Right lobe of liver (tissue), 6 donors: ENCODE data around the gene FIBP. TPM values are rescaled to one million over a fixed set of nuclear protein-coding genes. Genes with fewer than 3 reads are reported as not detected.

Experiments
- ATAC-seq, 4 donors: fragments of 200-7000 bp; cut with Tn5 transposase; one replicate each; pipeline ENCODE4 v1.9.1; 2020; ENCODE audit warnings: mild to moderate bottlenecking in 4 of 4, moderate library complexity in 4 of 4
- DNase-seq, 3 donors: peaks; one replicate each; pipeline ENCODE4 v3.0.0-alpha.2; 2020
- H3K27ac ChIP-seq, 3 donors: fragments of 200-600 bp; one replicate each; pipeline ENCODE4 v1.8.0; 2022
- H3K27me3 ChIP-seq, 2 donors: fragments of 200-600 bp; one replicate each; pipeline ENCODE4 v1.8.0; 2022
- H3K36me3 ChIP-seq, 4 donors: fragments of 200-600 bp; sonication (generic) in 1 of 4; one replicate each; pipeline versions ENCODE4 v1.5.1 to v1.8.0; 2017 to 2022; ENCODE audit warnings: control low read depth in 1 of 4
- H3K4me1 ChIP-seq, 4 donors: fragments of 200-600 bp; sonication (generic) in 1 of 4; one replicate each; pipeline versions ENCODE4 v1.5.1 to v1.8.0; 2017 to 2022; ENCODE audit warnings: control low read depth in 1 of 4
- H3K4me3 ChIP-seq, 3 donors: fragments of 200-600 bp; one replicate each; pipeline ENCODE4 v1.8.0; 2022
- H3K9me3 ChIP-seq, 4 donors: fragments of 200-600 bp; sonication (generic) in 1 of 4; one replicate each; pipeline versions ENCODE4 v1.5.1 to v1.8.0; 2017 to 2022; ENCODE audit warnings: control low read depth in 1 of 4
- CTCF ChIP-seq, 4 donors: fragments of 200-600 bp in 3 of 4; fragments of 450-650 bp in 1 of 4; IDR thresholded peaks; one replicate each; pipeline versions ENCODE4 v1.5.1 to v1.8.0; 2016 to 2022; ENCODE audit warnings: antibody characterized with exemption in 4 of 4, mild to moderate bottlenecking in 2 of 4
- POLR2A ChIP-seq: fragments of 450-650 bp; IDR thresholded peaks from one replicate; pipeline ENCODE4 v1.6.1; 2017; ENCODE audit warnings: antibody characterized with exemption, mild to moderate bottlenecking
- WGBS: methylation state at CpG from one replicate; pipeline ENCODE4 v1.1.6; 2018; ENCODE audit warnings: low coverage, low lambda C conversion rate; ENCODE audit not compliant: insufficient coverage; ENCODE audit errors: missing lambda C conversion rate; 5-methylcytosine and 5-hydroxymethylcytosine counted together
- intact Hi-C, 2 donors: fragments of 100-400 bp; cut with DNase I; formaldehyde crosslinking; loops; one replicate each; pipeline versions ENCODE4 v1.11.2 to v1.14.1; 2022
- total RNA-seq, 6 experiments: library from RNA; depleted of rRNA in 2 of 6; stranded (reverse); fragments of >200 nt in 2 of 6; fragmentation: NEBNext Ultra II Directional in 3 of 6; extraction: Animal tissue kit (Norgen Biotek cat#: 25700) in 3 of 6; gene quantifications; one replicate each; pipeline versions ENCODE4 v1.1.0 to v1.2.4, GENCODE V29; 2016 to 2023
- donor health status: DM: no; HTN: yes; CAD: no.
- donor health status: DM: no; HTN: no; CAD: no.
- donor health status: DM: no; HTN: no; CAD: no.
- donor health status: DM: no; HTN: yes; CAD: no.
- donor health status: DM: no; HTN: yes; CAD: no.

The FIBP gene
- total RNA-seq, 6 experiments from 2014 or later: 19.4 to 66.1 (median 23.3) TPM

GRCh38 chr11:65844231-65844872 is 43.9 kb downstream of the FIBP start:
- no peaks in the 10 kb centered on the region for H3K36me3 ChIP-seq
- H3K9me3 ChIP-seq: no peaks in the 10 kb centered on the region
- TF ChIP-seq POLR2A (no peak), CTCF (IDR thresholded peaks at IDR 0.05) (no peak)
- H3K27me3 ChIP-seq: no peaks in the 10 kb centered on the region
- H3K4me3 ChIP-seq: no peak overlapping the region
- DNase-seq: no peak
- whole genome bisulfite sequencing: 74% methylated on average over 8 of the region's 10 CpGs
- intact Hi-C loops: no loop called here
- H3K4me1 ChIP-seq: no peaks in the 10 kb centered on the region
- H3K27ac ChIP-seq: no peak overlapping the region
- ATAC-seq: no peak

- no peak for ATAC-seq
- intact Hi-C loops: no loop called here
- Histone ChIP-seq H3K36me3 (no peaks in the 10 kb centered on the region), H3K27ac (no peak overlapping the region), H3K4me3 (no peak overlapping the region), H3K4me1 (no peaks in the 10 kb centered on the region), H3K27me3 (no peaks in the 10 kb centered on the region), H3K9me3 (no peaks in the 10 kb centered on the region)
- no peak for DNase-seq
- 92% methylated on average over 3 of the region's 3 CpGs for WGBS
- no peak for TF ChIP-seq CTCF (IDR thresholded peaks at IDR 0.05)
- TF ChIP-seq POLR2A: no peak
Measured at GRCh38 chr11:65843811-65844210, 44.5 kb downstream of the FIBP start.

GRCh38 chr11:65842144-65842543 is 46.1 kb downstream of the FIBP start:
- Histone ChIP-seq H3K4me3 (no peak overlapping the region), H3K36me3 (no peaks in the 10 kb centered on the region), H3K27ac (no peak overlapping the region), H3K27me3 (no peaks in the 10 kb centered on the region), H3K9me3 (no peaks in the 10 kb centered on the region), H3K4me1 (no peaks in the 10 kb centered on the region)
- ATAC-seq (no peak), DNase-seq (no peak)
- TF ChIP-seq CTCF (IDR thresholded peaks at IDR 0.05) (no peak), POLR2A (no peak)
- intact Hi-C loops: no loop called here
- 70% methylated on average over 2 of the region's 4 CpGs for WGBS

- Histone ChIP-seq H3K9me3 (no peaks in the 10 kb centered on the region), H3K27ac (no peak overlapping the region), H3K4me1 (no peaks in the 10 kb centered on the region), H3K36me3 (no peaks in the 10 kb centered on the region), H3K4me3 (peak overlapping the region in 1 of 3 donors; percentile 38), H3K27me3 (no peaks in the 10 kb centered on the region)
- DNase-seq (no peak), ATAC-seq (no peak)
- intact Hi-C loops: no loop called here
- 65% methylated on average over 6 of the region's 6 CpGs for WGBS
- TF ChIP-seq CTCF (IDR thresholded peaks at IDR 0.05) (no peak), POLR2A (no peak)
Measured at GRCh38 chr11:65834202-65834601, 54.1 kb downstream of the FIBP start.

Other genes with a start within 250 kb of the FIBP start
- 10 to 100 TPM; 27.8 to 51.1 (median 41.9) TPM for gene RELA, start 225.6 kb downstream of the FIBP start, total RNA-seq
- gene KAT5, start 176.2 kb downstream of the FIBP start, total RNA-seq: 10 to 100 TPM; 17.8 to 30.4 (median 24.0) TPM
- gene RNASEH2C, start 167.7 kb downstream of the FIBP start, total RNA-seq: 10 to 100 TPM; 16.8 to 39.1 (median 26.1) TPM
- 10 to 100 TPM in 3 of 6 experiments, 1 to 10 TPM in 3; 5.0 to 13.5 (median 9.7) TPM for gene AP5B1, start 107.5 kb downstream of the FIBP start, total RNA-seq
- gene OVOL1, start 101.4 kb downstream of the FIBP start, total RNA-seq: not detected
- under 1 TPM in 3 of 6 experiments, not detected in 3; 0.16 to 0.37 (median 0.31) TPM for gene SNX32, start 54.5 kb downstream of the FIBP start, total RNA-seq
- 100 to 1,000 TPM; 219 to 503 (median 313) TPM for gene CFL1, start 30.3 kb downstream of the FIBP start, total RNA-seq
- 10 to 100 TPM; 14.0 to 25.6 (median 19.7) TPM for gene MUS81, start 28.0 kb downstream of the FIBP start, total RNA-seq
- gene EFEMP2, start 15.7 kb downstream of the FIBP start, total RNA-seq: 10 to 100 TPM in 1 of 6 experiments, 1 to 10 TPM in 5; 5.1 to 13.9 (median 7.8) TPM
- 1 to 10 TPM in 3 of 6 experiments, under 1 TPM in 3; 0.49 to 1.3 (median 1.0) TPM for gene CTSW, start 8.6 kb downstream of the FIBP start, total RNA-seq
- 10 to 100 TPM in 2 of 6 experiments, 1 to 10 TPM in 4; 4.9 to 19.2 (median 6.6) TPM for gene CCDC85B, start 2.2 kb upstream of the FIBP start, total RNA-seq
- 1 to 10 TPM in 1 of 6 experiments, under 1 TPM in 3, not detected in 2; 0.35 to 1.2 (median 0.89) TPM for gene FOSL1, start 11.9 kb upstream of the FIBP start, total RNA-seq
- 10 to 100 TPM in 4 of 6 experiments, 1 to 10 TPM in 2; 6.5 to 14.0 (median 12.4) TPM for gene C11orf68, start 30.6 kb upstream of the FIBP start, total RNA-seq
- gene DRAP1, start 31.0 kb upstream of the FIBP start, total RNA-seq: 10 to 100 TPM; 21.8 to 50.8 (median 32.6) TPM
- gene TSGA10IP, start 57.0 kb upstream of the FIBP start, total RNA-seq: not detected
- gene SART1, start 73.3 kb upstream of the FIBP start, total RNA-seq: 10 to 100 TPM; 14.3 to 34.1 (median 20.6) TPM
- 10 to 100 TPM; 11.5 to 22.1 (median 13.1) TPM for gene EIF1AD, start 113.7 kb upstream of the FIBP start, total RNA-seq
- 10 to 100 TPM; 30.2 to 96.9 (median 72.0) TPM for gene BANF1, start 114.0 kb upstream of the FIBP start, total RNA-seq
- not detected for gene CST6, start 123.5 kb upstream of the FIBP start, total RNA-seq
- not detected for gene CATSPER1, start 138.0 kb upstream of the FIBP start, total RNA-seq
- not detected for gene GAL3ST3, start 160.7 kb upstream of the FIBP start, total RNA-seq
- 10 to 100 TPM; 52.2 to 85.4 (median 67.2) TPM for gene SF3B2, start 163.9 kb upstream of the FIBP start, total RNA-seq
- gene PACS1, start 181.8 kb upstream of the FIBP start, total RNA-seq: 10 to 100 TPM in 4 of 6 experiments, 1 to 10 TPM in 2; 5.8 to 23.7 (median 12.5) TPM